GM18867 (cell line): ENCODE data around the gene TBC1D8.

Experiments
- ATAC-seq: cut with Tn5 transposase; IDR thresholded peaks from one replicate; pipeline ENCODE4 v1.9.1; 2021; ENCODE audit warnings: mild to moderate bottlenecking, moderate library complexity; ENCODE audit not compliant: unreplicated experiment

TBC1D8 gene

GRCh38 chr2:101004620-101005325 lies 146.4 kb downstream of the TBC1D8 start:
- ATAC-seq = no peak

- ATAC-seq = no peak
Measured at GRCh38 chr2:101003278-101003775, 147.9 kb downstream of the TBC1D8 start.

- ATAC-seq = peak; percentile 1
Measured at GRCh38 chr2:101002562-101003277, 148.5 kb downstream of the TBC1D8 start.

GRCh38 chr2:101001691-101002561 lies 149.3 kb downstream of the TBC1D8 start, which contains the start of gene RPL31:
Gene RPL31 (plus strand): TSS chr2:101002289. CDS start chr2:101002702, 413 bp downstream.
- peak; percentile 98 for ATAC-seq

GRCh38 chr2:100999995-101000394 lies 151.2 kb downstream of the TBC1D8 start:
- ATAC-seq = no peak

- ATAC-seq = no peak
Measured at GRCh38 chr2:100998235-100998573, 153.0 kb downstream of the TBC1D8 start.

GRCh38 chr2:100997509-100998234 lies 153.5 kb downstream of the TBC1D8 start:
- no peak for ATAC-seq

- ATAC-seq = no peak
Measured at GRCh38 chr2:100995309-100996075, 155.7 kb downstream of the TBC1D8 start.

GRCh38 chr2:100993294-100993693 lies 157.9 kb downstream of the TBC1D8 start:
- no peak for ATAC-seq

GRCh38 chr2:100992262-100992661 lies 158.9 kb downstream of the TBC1D8 start:
- ATAC-seq = no peak

GRCh38 chr2:100991404-100991773 lies 159.8 kb downstream of the TBC1D8 start:
- ATAC-seq = no peak

GRCh38 chr2:100990650-100991403 lies 160.4 kb downstream of the TBC1D8 start:
- no peak for ATAC-seq

- ATAC-seq = no peak
Measured at GRCh38 chr2:100990166-100990565, 161.0 kb downstream of the TBC1D8 start.

- no peak for ATAC-seq
Measured at GRCh38 chr2:100989666-100990065, 161.5 kb downstream of the TBC1D8 start.

- no peak for ATAC-seq
Measured at GRCh38 chr2:100988630-100989417, 162.4 kb downstream of the TBC1D8 start.

- no peak for ATAC-seq
Measured at GRCh38 chr2:100987974-100988373, 163.2 kb downstream of the TBC1D8 start.

- no peak for ATAC-seq
Measured at GRCh38 chr2:100987536-100987935, 163.6 kb downstream of the TBC1D8 start.

- no peak for ATAC-seq
Measured at GRCh38 chr2:100986157-100986556, 165.0 kb downstream of the TBC1D8 start.
